ENCODE data around the gene TUBGCP6. TPM values are rescaled to one million over a fixed set of nuclear protein-coding genes. Genes with fewer than 3 reads are reported as not detected.

Gene TUBGCP6
- total and polyA plus RNA-seq, 10 of the 15 experiments (the other 5 are each of a cell fraction or from before 2014, with no cell fraction given) = 0.74 to 41.4 (median 19.4) TPM

DNA sequence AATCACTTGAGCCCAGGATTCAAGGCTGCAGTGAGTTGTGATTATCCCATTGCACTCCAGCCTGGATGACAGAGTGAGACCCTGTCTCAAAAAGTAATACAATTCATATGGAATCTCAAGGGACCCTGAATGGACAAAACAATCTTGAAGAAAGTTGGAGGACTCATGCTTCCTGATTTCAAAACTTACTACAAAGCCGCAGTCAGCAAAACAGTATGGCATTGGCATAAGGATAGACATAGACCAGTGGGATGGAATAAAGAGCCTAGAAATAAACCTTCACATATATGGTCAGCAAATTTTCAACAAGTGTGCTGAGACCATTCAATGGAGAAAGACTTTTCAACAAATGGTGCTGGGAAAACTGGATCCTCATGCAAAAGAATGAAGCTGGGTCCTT, 41.5 kb downstream of the TUBGCP6 start:
- Histone ChIP-seq H4K20me1 (ENCODE audit: control insufficient read depth, insufficient read depth) (no peaks in the 10 kb centered on the region), H3K4me3 (no peak overlapping the region), H2AFZ (ENCODE audit: control insufficient read depth, low read depth, low read length) (no peak overlapping the region), H3K9me3 (replicated peaks; ENCODE audit: control insufficient read depth, insufficient read depth, low read length) (no peaks in the 10 kb centered on the region), H3K4me2 (ENCODE audit: control insufficient read depth, insufficient read depth) (no peak overlapping the region), H3K9ac (ENCODE audit: control insufficient read depth, insufficient read depth, low read length) (no peak overlapping the region), H3K79me2 (ENCODE audit: control insufficient read depth, insufficient read depth, low read length) (peaks cover 15% of the 10 kb centered on the region), H3K27ac (ENCODE audit: control insufficient read depth, insufficient read depth) (no peak overlapping the region), H3K36me3 (ENCODE audit: control insufficient read depth in 2 of 2, insufficient read depth in 2 of 2, low read length in 1 of 2) (peaks cover 5 to 6% of the 10 kb centered on the region in 2 experiments), H3K4me1 (ENCODE audit: control insufficient read depth, insufficient read depth, low read length) (peaks cover 10% of the 10 kb centered on the region), H3K27me3 (replicated peaks in 1 of 2; ENCODE audit: control insufficient read depth in 2 of 2, insufficient read depth in 2 of 2, low read length in 1 of 2) (no peaks in the 10 kb centered on the region)
- ChIA-PET CTCF (interaction anchor here (0.6 to 1.5 kb wide), 2 partner anchors 12 to 57 kb away, joined by 3 to 5 read pairs; no protein-coding TSS in a partner anchor), RAD21 (ENCODE audit: unreplicated experiment) (interaction anchor here (1.3 kb wide), 1 partner anchor 12 kb away, joined by 5 read pairs; no protein-coding TSS in a partner anchor), POLR2A (interaction anchor here (1.1 kb wide), 1 partner anchor 13 kb away, joined by 3 read pairs; no protein-coding TSS in a partner anchor), SMC1A (ENCODE audit: uncharacterized antibody, unreplicated experiment) (interaction anchor here (2.0 kb wide), 1 partner anchor 16 kb away, joined by 4 read pairs; no protein-coding TSS in a partner anchor)
- ATAC-seq = no peak
- in situ Hi-C loops (cut with MboI) (no loop called here), intact Hi-C loops (cut with micrococcal nuclease; ENCODE audit: unreplicated experiment) (no loop called here)
- TF ChIP-seq ZNF622 (IDR thresholded peaks at IDR 0.05) = no peak
- no peak for TF ChIP-seq SMAD1 (IDR thresholded peaks at IDR 0.05; ENCODE audit: low read depth, partially characterized antibody)
- no peak for TF ChIP-seq TBL1XR1 (IDR thresholded peaks at IDR 0.05; ENCODE audit: low read depth, low read length)
- no peak for TF ChIP-seq STAT3 (IDR thresholded peaks at IDR 0.05; ENCODE audit: low read depth, low read length)
- no peak for TF ChIP-seq CHD4 (IDR thresholded peaks at IDR 0.05)
- no peak for TF ChIP-seq CBX5 (IDR thresholded peaks at IDR 0.05; ENCODE audit: low read depth)
- TF ChIP-seq, protein P1, sequence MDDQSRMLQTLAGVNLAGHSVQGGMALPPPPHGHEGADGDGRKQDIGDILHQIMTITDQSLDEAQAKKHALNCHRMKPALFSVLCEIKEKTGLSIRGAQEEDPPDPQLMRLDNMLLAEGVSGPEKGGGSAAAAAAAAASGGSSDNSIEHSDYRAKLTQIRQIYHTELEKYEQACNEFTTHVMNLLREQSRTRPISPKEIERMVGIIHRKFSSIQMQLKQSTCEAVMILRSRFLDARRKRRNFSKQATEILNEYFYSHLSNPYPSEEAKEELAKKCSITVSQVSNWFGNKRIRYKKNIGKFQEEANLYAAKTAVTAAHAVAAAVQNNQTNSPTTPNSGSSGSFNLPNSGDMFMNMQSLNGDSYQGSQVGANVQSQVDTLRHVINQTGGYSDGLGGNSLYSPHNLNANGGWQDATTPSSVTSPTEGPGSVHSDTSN (IDR thresholded peaks at IDR 0.05; ENCODE audit: insufficient replicate concordance, low read depth, low read length) = no peak
- 100% methylated on average over 1 of the region's 1 CpG for WGBS (ENCODE audit: insufficient coverage, insufficient replicate concordance, low lambda C conversion rate, missing lambda C conversion rate)
- no peak for DNase-seq (ENCODE audit: low read depth, low spot score)
- no TSS peak for BruUV-seq (replicated peaks)
- FAIRE-seq = no peak
